ENCODE measurements around the gene DGKE. TPM values are rescaled to one million over a fixed set of nuclear protein-coding genes. Genes with fewer than 3 reads are reported as not detected.

The DGKE gene
- total and polyA plus RNA-seq, 8 donors: 7.3 to 14.7 (median 12.9) TPM

- Histone ChIP-seq H3K9me3 (no peaks in the 10 kb centered on the region), H3K27me3 (no peaks in the 10 kb centered on the region), H3K4me1 (peaks cover 0 to 8% of the 10 kb centered on the region in 2 donors), H3K27ac (no peak overlapping the region), H3K36me3 (no peaks in the 10 kb centered on the region), H3K4me3 (no peak overlapping the region)
- peak in 3 of 4 donors; percentile 47 to 77 (median 62) for DNase-seq
- intact Hi-C loops (cut with DNase I): loop anchor here in 1 of 2 donors (10.0 kb wide), 2 partner anchors 115 to 135 kb away; no protein-coding TSS in a partner anchor
- peak; percentile 98 for ATAC-seq
- peak; percentile 94 for TF ChIP-seq CTCF (IDR thresholded peaks at IDR 0.05)
Observed at GRCh38 chr17:56819431-56820145, 14.4 kb upstream of the DGKE start.

- TF ChIP-seq CTCF (IDR thresholded peaks at IDR 0.05): no peak
- ATAC-seq (no peak), DNase-seq (no peak)
- Histone ChIP-seq H3K9me3 (no peaks in the 10 kb centered on the region), H3K36me3 (no peaks in the 10 kb centered on the region), H3K27me3 (no peaks in the 10 kb centered on the region), H3K4me1 (peaks cover 0 to 8% of the 10 kb centered on the region in 2 donors), H3K27ac (no peak overlapping the region), H3K4me3 (no peak overlapping the region)
- intact Hi-C loops (cut with DNase I): loop anchor here in 1 of 2 donors (10.0 kb wide), 1 partner anchor 115 kb away; no protein-coding TSS in a partner anchor
Observed at GRCh38 chr17:56820207-56820606, 13.7 kb upstream of the DGKE start.

- Histone ChIP-seq H3K36me3 (no peaks in the 10 kb centered on the region), H3K4me3 (no peak overlapping the region), H3K4me1 (peaks cover 0 to 8% of the 10 kb centered on the region in 2 donors), H3K9me3 (no peaks in the 10 kb centered on the region), H3K27ac (no peak overlapping the region), H3K27me3 (no peaks in the 10 kb centered on the region)
- ATAC-seq (no peak), DNase-seq (no peak)
- intact Hi-C loops (cut with DNase I): loop anchor here in 1 of 2 donors (10.0 kb wide), 1 partner anchor 113 kb away; no protein-coding TSS in a partner anchor
- no peak for TF ChIP-seq CTCF (IDR thresholded peaks at IDR 0.05)
Observed at GRCh38 chr17:56821847-56822534, 12.0 kb upstream of the DGKE start.

GRCh38 chr17:56822725-56823124 is 11.2 kb upstream of the DGKE start:
- Histone ChIP-seq H3K9me3 (no peaks in the 10 kb centered on the region), H3K27me3 (no peaks in the 10 kb centered on the region), H3K4me1 (peaks cover 0 to 8% of the 10 kb centered on the region in 2 donors), H3K4me3 (no peak overlapping the region), H3K36me3 (no peaks in the 10 kb centered on the region), H3K27ac (no peak overlapping the region)
- ATAC-seq (no peak), DNase-seq (no peak)
- no peak for TF ChIP-seq CTCF (IDR thresholded peaks at IDR 0.05)
- intact Hi-C loops (cut with DNase I): loop anchor here in 1 of 2 donors (10.0 kb wide), 1 partner anchor 112 kb away; no protein-coding TSS in a partner anchor

- no peak for ATAC-seq
- no peak overlapping the region for H3K27ac ChIP-seq
- no peaks in the 10 kb centered on the region for H3K9me3 ChIP-seq
- TF ChIP-seq CTCF (IDR thresholded peaks at IDR 0.05): no peak
- no peak overlapping the region for H3K4me3 ChIP-seq
- intact Hi-C loops (cut with DNase I): loop anchor here in 1 of 2 donors (10.0 kb wide), 1 partner anchor 111 kb away; no protein-coding TSS in a partner anchor
- DNase-seq: no peak
- no peaks in the 10 kb centered on the region for H3K27me3 ChIP-seq
- peaks cover 0 to 8% of the 10 kb centered on the region in 2 donors for H3K4me1 ChIP-seq
- no peaks in the 10 kb centered on the region for H3K36me3 ChIP-seq
Observed at GRCh38 chr17:56823848-56824247, 10.1 kb upstream of the DGKE start.
